Lower leg skin (tissue), 4 donors: ENCODE data around the gene RGS16. TPM values are rescaled to one million over a fixed set of nuclear protein-coding genes. Genes with fewer than 3 reads are reported as not detected.
"Not testable (repeated sequence)": the region's sequence is repeated elsewhere in the genome, so short reads cannot be mapped to it uniquely, and the experiment has no call there.

Experiments
- DNase-seq, 2 donors: peaks; one replicate each; pipeline ENCODE4 v3.0.0-alpha.2; 2019; ENCODE audit warnings: low spot score in 2 of 2
- H3K4me3 ChIP-seq: fragments of 200-600 bp; sonication (generic); 2 replicates; pipeline ENCODE4 v1.5.1; 2017; ENCODE audit warnings: mild to moderate bottlenecking, low read depth; ENCODE audit not compliant: poor library complexity, severe bottlenecking
- CTCF ChIP-seq, 3 donors: fragments of 450-650 bp; IDR thresholded peaks; one replicate each; pipeline ENCODE4 v1.5.1; 2016; ENCODE audit warnings: antibody characterized with exemption in 3 of 3, mild to moderate bottlenecking in 3 of 3, moderate library complexity in 2 of 3
- POLR2A ChIP-seq, 2 donors: fragments of 450-650 bp; IDR thresholded peaks; one replicate each; pipeline ENCODE4 v1.6.1; 2016 to 2017; ENCODE audit warnings: antibody characterized with exemption in 2 of 2, mild to moderate bottlenecking in 1 of 2, moderate library complexity in 1 of 2
- WGBS, 2 donors: methylation state at CpG; one replicate each; pipeline ENCODE4 v1.1.5; 2018; 5-methylcytosine and 5-hydroxymethylcytosine counted together
- intact Hi-C: fragments of 100-400 bp; cut with DNase I; formaldehyde crosslinking; loops from one replicate; pipeline ENCODE4 v1.15.0; 2023; ENCODE audit warnings: low total_unique reads
- total RNA-seq, 4 donors: library from RNA; depleted of rRNA; stranded (reverse); fragments of >200 nt; gene quantifications; one replicate each; pipeline ENCODE4 v1.1.0, GENCODE V29; 2016

The RGS16 gene
- total RNA-seq, 4 donors from 2014 or later: 0.37 to 1.2 (median 1.1) TPM; not detected in 1

DNA sequence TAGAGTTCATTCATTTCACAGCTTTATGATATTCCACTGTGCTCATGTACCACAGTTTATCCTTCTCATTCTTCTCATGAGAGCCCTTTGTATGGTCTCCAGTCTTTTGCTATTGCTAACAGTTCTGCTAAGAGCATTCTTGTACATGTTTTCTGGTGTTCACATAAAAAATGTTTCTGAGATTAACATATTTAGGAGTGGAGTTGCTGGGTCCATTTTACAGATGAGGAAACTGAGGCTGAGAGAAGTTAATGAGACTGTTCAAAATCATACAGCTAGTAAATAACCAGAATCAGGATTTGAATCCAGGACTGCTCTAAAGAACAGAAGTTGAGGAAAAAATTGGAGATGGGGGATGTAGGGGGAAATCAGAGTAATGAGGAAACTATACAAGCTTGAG lies 28.8 kb upstream of the RGS16 start:
- H3K4me3 ChIP-seq: no peak overlapping the region
- no peak for TF ChIP-seq CTCF (IDR thresholded peaks at IDR 0.05)
- TF ChIP-seq POLR2A (IDR thresholded peaks at IDR 0.05): no peak
- DNase-seq: no peak
- intact Hi-C loops: no loop called here

DNA sequence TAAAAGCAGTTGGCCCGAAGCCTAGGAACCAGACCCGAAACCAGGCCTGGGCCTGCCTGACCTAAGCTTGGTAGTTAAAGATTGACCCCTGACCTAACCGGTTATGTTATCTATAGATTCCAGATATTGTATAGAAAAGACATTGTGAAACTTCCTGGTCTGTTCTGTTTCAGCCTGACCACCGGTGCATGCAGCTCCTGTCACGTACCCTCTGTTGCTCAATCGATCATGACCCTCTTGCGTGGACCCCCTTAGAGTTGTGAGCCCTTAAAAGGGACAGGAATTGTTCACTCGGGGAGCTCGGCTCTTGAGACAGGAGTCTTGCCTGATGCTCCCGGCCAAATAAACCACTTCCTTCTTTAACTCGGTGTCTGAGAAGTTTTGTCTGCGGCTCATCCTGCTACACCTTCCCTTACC lies 28.3 kb upstream of the RGS16 start:
- H3K4me3 ChIP-seq, DNase-seq, intact Hi-C loops: not testable (repeated sequence)
- 75 to 78% methylated on average over 12 of the region's 12 CpGs for WGBS, 2 donors

DNA sequence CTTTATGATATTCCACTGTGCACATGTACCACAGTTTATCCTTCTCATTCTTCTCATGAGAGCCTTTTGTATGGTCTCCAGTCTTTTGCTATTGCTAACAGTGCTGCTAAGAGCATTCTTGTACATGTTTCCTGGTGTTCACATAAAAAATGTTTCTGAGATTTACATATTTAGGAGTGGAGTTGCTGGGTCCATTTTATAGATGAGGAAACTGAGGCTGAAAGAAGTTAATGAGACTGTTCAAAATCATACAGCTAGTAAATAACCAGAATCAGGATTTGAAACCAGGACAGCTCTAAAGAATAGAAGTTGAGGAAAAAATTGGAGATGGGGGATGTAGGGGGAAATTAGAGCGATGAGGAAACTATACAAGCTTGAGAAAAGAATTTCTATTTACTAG lies 27.8 kb upstream of the RGS16 start:
- intact Hi-C loops: no loop called here
- WGBS, 2 donors: 81 to 86% methylated on average over 1 of the region's 1 CpG

GRCh38 chr1:182631053-182631677 lies 27.0 kb upstream of the RGS16 start:
- intact Hi-C loops: no loop called here
- TF ChIP-seq CTCF (IDR thresholded peaks at IDR 0.05): no peak
- DNase-seq: no peak
- no peak overlapping the region for H3K4me3 ChIP-seq

More for the DNA sequence above, 27.8 kb upstream of the RGS16 start:
- H3K4me3 ChIP-seq: no peak overlapping the region
- no peak for TF ChIP-seq CTCF (IDR thresholded peaks at IDR 0.05)
- DNase-seq: no peak

- H3K4me3 ChIP-seq: no peak overlapping the region
- intact Hi-C loops: no loop called here
- DNase-seq: no peak
- WGBS, 2 donors: 65 to 87% methylated on average over 1 of the region's 1 CpG
- TF ChIP-seq CTCF (IDR thresholded peaks at IDR 0.05) (no peak), POLR2A (IDR thresholded peaks at IDR 0.05) (no peak)
These were observed 26.4 kb upstream of the RGS16 start for GRCh38 chr1:182630586-182630985.

- no peak for TF ChIP-seq POLR2A (IDR thresholded peaks at IDR 0.05)
- no peak for TF ChIP-seq CTCF (IDR thresholded peaks at IDR 0.05)
- H3K4me3 ChIP-seq: no peak overlapping the region
- WGBS, 2 donors: 84 to 87% methylated on average over 3 of the region's 3 CpGs
- intact Hi-C loops: no loop called here
- no peak for DNase-seq
These were observed 25.4 kb upstream of the RGS16 start for GRCh38 chr1:182629499-182630096.
